GM18520 (cell line): Measurements from ENCODE around the gene SYP.
"Not testable (repeated sequence)": the region's sequence is repeated elsewhere in the genome, so short reads cannot be mapped to it uniquely, and the experiment has no call there.

ENCODE experiments used
- ATAC-seq: cut with Tn5 transposase; IDR thresholded peaks from one replicate; pipeline ENCODE4 v1.9.1; 2021; ENCODE audit not compliant: unreplicated experiment

The SYP gene

GRCh38 chrX:49190821-49191573 lies 9.0 kb downstream of the SYP start:
- peak; percentile 81 for ATAC-seq

- ATAC-seq = no peak
Observed at GRCh38 chrX:49189606-49190005, 10.4 kb downstream of the SYP start.

GRCh38 chrX:49188468-49189076 lies 11.4 kb downstream of the SYP start:
- no peak for ATAC-seq

- no peak for ATAC-seq
Observed at GRCh38 chrX:49187526-49187925, 12.5 kb downstream of the SYP start.

GRCh38 chrX:49187028-49187394 lies 13.0 kb downstream of the SYP start:
- ATAC-seq = no peak

GRCh38 chrX:49186125-49187027 lies 13.6 kb downstream of the SYP start, which contains the start of gene PRICKLE3:
PRICKLE3 (minus strand) TSS chrX:49186373; CDS start chrX:49186297, 76 bp downstream.
- peak; percentile 20 for ATAC-seq

- ATAC-seq = no peak
Observed at GRCh38 chrX:49184294-49185281, 15.4 kb downstream of the SYP start.

- no peak for ATAC-seq
Observed at GRCh38 chrX:49183701-49184281, 16.2 kb downstream of the SYP start.

- ATAC-seq = no peak
Observed at GRCh38 chrX:49179358-49179757, 20.6 kb downstream of the SYP start.

- no peak for ATAC-seq
Observed at GRCh38 chrX:49178537-49178936, 21.5 kb downstream of the SYP start.

GRCh38 chrX:49177873-49178480 lies 22.0 kb downstream of the SYP start:
- ATAC-seq = no peak

- ATAC-seq = no peak
Observed at GRCh38 chrX:49177338-49177833, 22.6 kb downstream of the SYP start.

GRCh38 chrX:49176421-49177326 lies 23.3 kb downstream of the SYP start:
- no peak for ATAC-seq

- ATAC-seq = no peak
Observed at GRCh38 chrX:49175435-49176274, 24.3 kb downstream of the SYP start.

- ATAC-seq = no peak
Observed at GRCh38 chrX:49174723-49175122, 25.3 kb downstream of the SYP start.

GRCh38 chrX:49173544-49173943 lies 26.4 kb downstream of the SYP start:
- ATAC-seq = not testable (repeated sequence)

- peak; percentile 75 for ATAC-seq
Observed at GRCh38 chrX:49172280-49172780, 27.7 kb downstream of the SYP start.
